HG02970 (cell line): Measurements from ENCODE around the gene PNLIPRP1.

Source experiments
- ATAC-seq: cut with Tn5 transposase; IDR thresholded peaks from one replicate; pipeline ENCODE4 v1.9.1; 2021; ENCODE audit warnings: mild to moderate bottlenecking, moderate library complexity, moderate number of reproducible peaks; ENCODE audit not compliant: unreplicated experiment, low FRiP score

Gene PNLIPRP1

DNA sequence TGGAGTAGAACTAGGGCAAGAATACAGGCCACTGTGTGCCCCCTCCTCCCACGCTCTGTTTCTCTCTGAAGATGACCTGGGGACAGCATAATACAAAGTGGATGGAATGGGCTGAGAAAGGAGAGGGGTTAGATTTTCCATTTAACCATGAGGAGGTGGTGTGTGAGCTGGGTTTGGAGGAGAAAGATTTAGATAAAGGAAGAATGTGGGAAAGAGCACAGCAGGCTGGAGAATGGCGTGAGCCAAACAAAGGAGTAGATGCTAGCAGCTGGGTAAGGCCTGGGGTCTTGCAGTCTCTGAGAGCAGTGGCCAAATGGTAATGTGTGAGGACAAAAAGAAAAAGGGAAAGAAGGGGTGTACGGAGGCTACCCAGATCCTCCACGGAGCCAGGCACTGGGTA, 38.6 kb downstream of the PNLIPRP1 start:
- no peak for ATAC-seq

DNA sequence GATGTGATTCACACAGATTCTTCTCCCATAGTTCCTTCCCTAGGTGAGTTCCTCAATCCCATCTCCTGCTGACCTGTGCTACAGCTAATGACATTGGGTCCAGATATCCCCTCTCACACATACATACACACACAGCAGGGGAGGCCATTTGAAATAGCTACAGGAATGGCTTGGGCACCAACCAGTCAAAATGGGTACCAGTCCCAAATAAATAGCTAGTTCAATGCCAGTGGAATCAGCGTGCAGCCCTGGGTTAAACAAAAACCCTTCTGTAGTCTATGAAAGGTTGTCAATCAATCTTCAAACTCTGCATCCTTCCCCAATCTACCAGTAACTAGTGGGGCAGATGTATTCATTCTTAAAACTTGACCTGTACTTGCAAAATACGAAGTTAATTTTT, 39.3 kb downstream of the PNLIPRP1 start:
- no peak for ATAC-seq

DNA sequence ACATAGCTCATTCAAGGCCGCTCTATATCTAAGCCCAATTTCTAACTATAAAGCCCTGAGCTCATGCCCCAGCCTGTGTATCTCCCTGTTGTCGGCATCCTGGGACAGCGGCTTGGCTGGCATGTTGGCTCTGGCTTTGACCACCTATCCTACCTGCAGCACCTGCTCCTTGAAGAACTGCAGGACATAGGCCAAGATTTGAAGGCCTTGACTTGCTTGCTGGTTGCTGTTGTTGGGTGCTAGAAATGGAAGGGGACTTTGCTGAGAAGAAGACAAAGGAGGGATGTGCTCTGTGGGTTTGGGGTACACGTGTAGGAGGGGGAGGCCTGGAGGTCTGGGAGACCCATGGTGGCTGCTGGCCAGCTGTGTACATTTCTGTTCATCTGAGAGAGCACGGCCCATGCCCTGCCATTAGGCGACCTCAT, 41.1 kb downstream of the PNLIPRP1 start:
- ATAC-seq = no peak

- ATAC-seq = no peak
These were observed 41.9 kb downstream of the PNLIPRP1 start for GRCh38 chr10:116632596-116633215.

DNA sequence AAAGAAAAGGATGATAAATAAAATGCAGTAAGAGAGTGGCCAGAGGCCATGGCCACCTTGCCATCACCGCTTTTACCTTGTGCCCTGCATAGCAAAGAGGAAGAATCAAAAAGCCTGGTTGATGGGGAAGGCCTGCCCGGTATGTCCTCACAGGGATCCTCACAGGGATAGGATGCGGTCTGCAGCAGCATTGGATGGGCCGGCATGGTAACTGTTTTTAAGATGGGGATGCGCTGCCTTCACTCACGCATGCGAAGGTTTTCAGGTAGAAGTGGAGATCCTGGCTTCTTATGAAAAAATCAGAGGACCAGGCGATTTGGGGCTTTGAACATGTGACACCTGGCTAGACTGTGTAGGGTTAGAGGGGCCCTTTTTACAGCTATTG, 42.4 kb downstream of the PNLIPRP1 start:
- no peak for ATAC-seq

DNA sequence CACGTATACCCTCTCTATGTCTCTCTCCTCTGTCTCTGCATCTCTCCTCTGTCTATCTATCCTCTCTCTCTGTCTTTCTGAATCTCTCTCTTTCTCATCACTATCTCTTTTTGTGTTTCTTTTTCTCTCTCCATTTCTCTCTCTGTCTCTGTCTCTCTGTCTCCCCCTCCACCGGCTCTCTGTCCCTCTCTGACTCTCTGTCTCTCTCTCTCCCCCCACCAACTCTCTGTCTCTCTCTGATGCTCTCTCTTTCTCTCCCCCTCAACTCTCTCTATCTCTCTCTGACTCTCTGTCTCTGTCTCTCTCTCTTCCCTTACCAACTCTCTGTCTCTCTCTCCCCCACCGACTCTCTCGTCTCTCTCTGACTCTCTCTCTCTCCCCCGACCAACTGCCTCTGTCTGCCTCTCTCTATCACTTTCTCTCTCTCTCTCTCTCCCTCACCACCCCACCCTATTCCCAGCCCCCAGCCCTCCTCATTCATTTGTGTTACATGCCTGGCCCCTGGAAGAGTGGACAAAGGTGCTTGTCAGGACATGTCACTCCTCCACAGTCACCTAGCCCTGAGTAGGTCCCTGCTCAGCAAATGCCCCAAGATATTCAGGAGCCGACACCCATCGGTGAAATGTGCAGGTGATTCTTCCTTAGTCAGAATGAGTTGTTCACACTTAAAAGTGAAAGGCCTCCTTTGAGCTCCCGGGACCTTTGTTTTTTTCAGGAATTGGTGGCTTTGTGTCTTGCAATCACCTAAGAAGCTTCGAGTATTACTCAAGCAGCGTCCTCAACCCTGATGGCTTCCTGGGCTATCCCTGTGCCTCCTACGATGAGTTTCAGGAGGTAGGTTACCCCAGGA, 43.6 kb downstream of the PNLIPRP1 start:
- no peak for ATAC-seq

- ATAC-seq = no peak
These were observed 45.6 kb downstream of the PNLIPRP1 start for GRCh38 chr10:116636385-116636784.

DNA sequence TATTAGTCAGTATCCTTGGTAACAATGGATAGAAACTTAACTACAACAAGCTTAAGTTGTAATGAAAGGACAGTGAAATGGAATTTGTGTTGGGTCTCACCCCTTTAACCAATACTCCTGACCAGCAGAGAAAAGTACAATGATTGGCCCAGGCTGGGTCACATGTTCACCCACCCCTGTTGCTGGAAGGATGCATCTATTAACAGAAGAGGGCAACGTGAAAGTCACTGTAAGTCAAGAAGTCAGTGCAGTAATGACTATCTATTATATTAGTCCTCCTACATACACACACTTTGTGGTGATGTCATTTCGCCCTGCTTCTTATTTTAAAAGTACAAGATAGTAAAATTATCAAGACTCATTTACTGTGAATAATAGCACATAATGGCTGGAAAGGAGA, 46.2 kb downstream of the PNLIPRP1 start:
- ATAC-seq = no peak

- no peak for ATAC-seq
These were observed 47.1 kb downstream of the PNLIPRP1 start for GRCh38 chr10:116637830-116638229.

DNA sequence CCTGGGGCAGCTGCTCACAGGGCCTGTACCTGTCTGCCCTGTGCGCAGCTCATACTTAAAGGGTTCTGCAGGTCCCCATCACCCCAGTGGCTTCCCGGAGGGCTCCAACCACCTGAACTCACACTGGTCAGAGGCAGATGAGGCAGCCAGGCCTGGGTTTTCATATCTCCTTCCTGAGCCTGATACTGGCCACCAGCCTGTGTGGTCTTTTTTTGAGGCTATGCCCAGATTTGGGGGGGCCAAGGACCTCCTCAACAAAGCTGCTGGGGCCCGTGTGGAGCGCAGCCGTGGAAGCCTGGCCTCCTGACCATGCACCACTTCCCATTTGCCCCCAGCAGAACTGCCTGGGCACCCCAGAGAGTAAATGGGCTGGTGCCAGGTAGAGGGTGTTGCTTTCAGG, 55.7 kb downstream of the PNLIPRP1 start:
- no peak for ATAC-seq

DNA sequence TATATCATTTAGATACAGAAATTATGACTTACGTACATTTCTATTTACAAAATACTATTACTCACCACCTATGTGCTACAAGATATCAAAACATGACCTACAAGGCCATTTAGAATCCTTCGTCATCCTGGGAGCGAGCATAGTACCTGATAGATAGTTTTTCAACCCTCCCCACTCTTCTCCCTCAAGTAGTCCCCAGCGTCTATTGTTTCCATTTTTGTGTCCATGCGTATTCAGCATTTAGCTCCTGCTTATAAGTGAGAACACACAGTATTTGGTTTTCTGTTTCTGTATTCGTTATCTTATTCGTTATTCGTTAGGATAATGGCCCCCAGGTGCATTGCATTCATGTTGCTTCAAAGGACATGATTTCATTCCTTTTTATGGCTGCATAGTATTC, 58.1 kb downstream of the PNLIPRP1 start:
- ATAC-seq = no peak

- ATAC-seq = no peak
These were observed 63.1 kb downstream of the PNLIPRP1 start for GRCh38 chr10:116653885-116654284.

DNA sequence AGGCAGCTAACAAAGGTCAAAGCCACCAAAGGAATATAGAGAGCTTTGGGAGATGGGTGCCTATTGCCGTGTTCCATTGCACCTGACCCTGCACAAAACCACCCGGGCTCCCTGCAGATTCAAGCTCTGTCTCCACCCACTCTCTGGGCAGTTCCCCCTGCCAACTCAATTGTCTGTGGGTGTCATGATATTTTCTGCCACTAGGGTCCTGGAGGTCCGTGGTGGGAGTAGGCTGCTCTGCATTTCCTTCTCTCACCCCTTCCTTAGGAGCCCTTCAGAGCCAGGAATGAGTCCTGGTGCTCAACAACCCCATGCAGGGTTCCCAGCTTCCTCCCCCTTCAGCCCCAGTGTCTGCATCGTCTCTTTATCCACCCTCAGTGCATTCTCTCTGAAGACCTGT, 64.1 kb downstream of the PNLIPRP1 start:
- ATAC-seq = no peak

DNA sequence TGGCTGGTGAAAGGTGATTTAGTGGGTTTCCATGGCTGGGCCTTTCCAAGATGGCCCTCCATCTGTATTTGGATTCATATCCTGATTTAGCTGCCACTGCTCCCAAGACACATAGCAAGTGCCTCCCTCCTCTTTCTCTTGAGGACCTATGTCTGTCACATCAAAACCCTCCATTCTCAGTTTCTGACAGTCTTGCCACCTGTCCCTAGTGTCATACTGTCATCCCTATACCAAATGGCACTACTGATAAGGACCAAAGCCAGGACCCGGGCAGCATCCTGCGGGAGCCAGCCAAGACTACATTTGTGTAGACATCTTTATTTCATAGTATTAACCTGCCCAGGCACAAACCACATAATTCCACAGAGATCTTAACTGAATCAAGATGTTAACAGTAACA, 64.8 kb downstream of the PNLIPRP1 start:
- ATAC-seq = no peak

GRCh38 chr10:116656044-116656443, 65.3 kb downstream of the PNLIPRP1 start:
- no peak for ATAC-seq

- no peak for ATAC-seq
These were observed 67.2 kb downstream of the PNLIPRP1 start for GRCh38 chr10:116657863-116658551.
